Measurements from ENCODE around the gene ZNF70. TPM values are rescaled to one million over a fixed set of nuclear protein-coding genes. Genes with fewer than 3 reads are reported as not detected.

The ZNF70 gene
- polyA plus RNA-seq, 4 donors = 0.27 to 3.7 (median 0.98) TPM; not detected in 1

DNA sequence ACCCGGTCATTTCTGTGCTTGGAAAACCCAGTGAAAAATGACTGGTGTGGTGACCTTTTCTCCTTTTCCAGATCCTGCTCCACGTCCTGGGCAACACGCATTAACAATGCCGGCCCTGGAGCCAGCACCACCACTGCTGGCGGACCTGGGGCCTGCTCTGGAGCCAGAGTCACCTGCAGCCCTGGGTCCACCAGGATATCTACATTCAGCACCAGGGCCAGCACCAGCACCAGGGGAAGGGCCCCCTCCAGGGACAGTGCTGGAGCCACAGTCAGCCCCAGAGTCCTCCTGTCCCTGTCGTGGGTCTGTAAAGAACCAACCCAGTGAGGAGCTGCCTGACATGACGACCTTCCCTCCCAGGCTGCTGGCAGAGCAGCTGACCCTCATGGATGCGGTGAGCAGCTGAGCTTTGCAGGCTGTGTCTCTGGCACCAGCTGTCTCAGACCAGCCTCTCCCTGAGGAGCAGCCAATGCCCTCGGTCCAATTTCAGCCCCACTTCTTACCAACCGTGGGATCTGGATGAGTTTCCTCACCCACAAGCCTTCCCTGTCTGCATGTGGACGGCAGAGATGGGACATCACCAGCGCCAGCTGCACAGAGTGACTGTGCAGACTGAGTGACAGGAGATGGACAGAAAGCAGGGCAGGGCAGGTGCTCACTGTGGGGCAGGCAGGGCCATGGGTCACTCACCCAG, 58.2 kb downstream of the ZNF70 start:
- no peak overlapping the region for H3K27ac ChIP-seq (ENCODE audit: low read depth in 1 of 3, low read length in 2 of 3)
- no peak overlapping the region for H3K4me3 ChIP-seq (ENCODE audit: low read depth in 1 of 3, low read length in 3 of 3)
- no peaks in the 10 kb centered on the region for H3K27me3 ChIP-seq (ENCODE audit: control insufficient read depth in 3 of 3, insufficient read depth in 3 of 3, low read length in 3 of 3)
- no peaks in the 10 kb centered on the region for H3K4me1 ChIP-seq (ENCODE audit: control insufficient read depth in 3 of 3, insufficient read depth in 2 of 3, low read depth in 1 of 3, low read length in 2 of 3)
- H3K36me3 ChIP-seq (ENCODE audit: control insufficient read depth in 3 of 3, insufficient read depth in 2 of 3, low read depth in 1 of 3, low read length in 3 of 3) = peaks cover 5 to 85% (median 10%) of the 10 kb centered on the region in 3 donors
- FAIRE-seq = no peak
- no peaks in the 10 kb centered on the region for H3K9me3 ChIP-seq (ENCODE audit: control insufficient read depth in 2 of 2, insufficient read depth in 1 of 2, low read depth in 1 of 2, low read length in 1 of 2)
- 92 to 96% (median 95%) methylated on average over 12 of the region's 12 CpGs for WGBS, 3 donors
- no peak for DNase-seq

DNA sequence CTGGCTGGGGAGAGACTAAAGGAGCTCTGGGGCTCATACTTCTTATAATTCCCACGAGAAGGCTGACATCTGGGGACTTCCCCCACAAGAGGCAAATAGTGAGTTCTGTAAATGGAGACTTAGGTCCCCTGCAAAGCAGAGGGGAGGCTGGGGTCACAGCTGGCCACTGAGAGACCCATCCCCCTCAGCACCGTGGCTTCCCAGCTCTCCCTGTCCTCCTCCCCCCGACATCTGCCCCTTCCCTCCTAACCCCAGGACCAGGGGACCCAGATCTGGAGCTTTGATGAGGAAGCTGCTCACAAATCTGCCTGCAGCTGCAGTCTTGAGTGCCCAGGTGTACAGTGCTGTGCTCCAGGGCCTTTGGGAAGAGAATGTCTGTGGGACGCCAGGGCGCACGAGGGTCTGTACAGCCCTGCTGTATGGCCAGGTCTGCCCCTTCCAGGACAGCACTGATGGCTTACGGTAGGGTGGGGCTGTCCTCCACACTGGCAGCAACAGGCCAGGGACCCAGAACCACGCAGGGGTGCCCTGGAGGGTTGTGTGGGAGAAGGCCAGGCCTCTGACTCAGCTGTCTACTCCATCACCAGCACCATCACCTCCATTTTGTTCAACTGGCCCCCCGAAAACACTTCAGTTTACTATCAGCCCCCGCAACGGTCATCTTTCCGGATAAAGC, 59.0 kb downstream of the ZNF70 start:
- WGBS, 3 donors = 90 to 92% (median 90%) methylated on average over 12 of the region's 12 CpGs
- Histone ChIP-seq H3K27ac (ENCODE audit: low read depth in 1 of 3, low read length in 2 of 3) (no peak overlapping the region), H3K4me1 (ENCODE audit: control insufficient read depth in 3 of 3, insufficient read depth in 2 of 3, low read depth in 1 of 3, low read length in 2 of 3) (no peaks in the 10 kb centered on the region), H3K27me3 (ENCODE audit: control insufficient read depth in 3 of 3, insufficient read depth in 3 of 3, low read length in 3 of 3) (no peaks in the 10 kb centered on the region), H3K9me3 (ENCODE audit: control insufficient read depth in 2 of 2, insufficient read depth in 1 of 2, low read depth in 1 of 2, low read length in 1 of 2) (no peaks in the 10 kb centered on the region), H3K36me3 (ENCODE audit: control insufficient read depth in 3 of 3, insufficient read depth in 2 of 3, low read depth in 1 of 3, low read length in 3 of 3) (peaks cover 5 to 82% (median 10%) of the 10 kb centered on the region in 3 donors), H3K4me3 (ENCODE audit: low read depth in 1 of 3, low read length in 3 of 3) (no peak overlapping the region)
- no peak for DNase-seq
- FAIRE-seq = no peak

DNA sequence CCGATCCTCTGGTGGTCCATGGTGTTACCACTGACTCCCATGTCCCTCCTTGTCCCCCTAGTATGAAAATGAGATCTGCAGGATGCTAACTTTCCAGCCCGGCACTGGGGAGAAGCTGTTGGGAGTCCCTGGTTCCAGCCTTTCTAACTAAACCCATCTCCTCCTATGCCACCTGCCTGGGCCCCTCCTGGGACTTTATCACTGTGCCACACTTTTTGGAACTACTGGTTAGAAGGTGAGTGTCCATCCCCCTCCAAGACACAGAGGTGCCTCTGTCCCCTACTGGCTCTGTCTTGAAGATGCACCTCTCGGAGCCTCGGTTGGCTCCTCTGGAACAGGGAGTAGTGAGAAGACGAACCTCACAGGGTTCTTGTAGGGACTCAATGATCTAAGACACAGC, 60.2 kb downstream of the ZNF70 start, which contains the start of gene RGL4:
TSS of gene RGL4 (plus strand) at position 301 of the 400 bp plus-strand sequence. CDS start 1,018 bp downstream, outside the sequence.
- Histone ChIP-seq H3K9me3 (ENCODE audit: control insufficient read depth in 2 of 2, insufficient read depth in 1 of 2, low read depth in 1 of 2, low read length in 1 of 2) (no peaks in the 10 kb centered on the region), H3K27me3 (ENCODE audit: control insufficient read depth in 3 of 3, insufficient read depth in 3 of 3, low read length in 3 of 3) (no peaks in the 10 kb centered on the region), H3K27ac (ENCODE audit: low read depth in 1 of 3, low read length in 2 of 3) (no peak within 1 kb of the TSS), H3K36me3 (ENCODE audit: control insufficient read depth in 3 of 3, insufficient read depth in 2 of 3, low read depth in 1 of 3, low read length in 3 of 3) (peaks cover 5 to 74% (median 10%) of the 10 kb centered on the region in 3 donors), H3K4me1 (ENCODE audit: control insufficient read depth in 3 of 3, insufficient read depth in 2 of 3, low read depth in 1 of 3, low read length in 2 of 3) (no peaks in the 10 kb centered on the region), H3K4me3 (ENCODE audit: low read depth in 1 of 3, low read length in 3 of 3) (no peak within 1 kb of the TSS)
- no peak for DNase-seq
- no peak for FAIRE-seq
- WGBS, 3 donors = 95 to 99% (median 96%) methylated on average over 5 of the region's 5 CpGs

DNA sequence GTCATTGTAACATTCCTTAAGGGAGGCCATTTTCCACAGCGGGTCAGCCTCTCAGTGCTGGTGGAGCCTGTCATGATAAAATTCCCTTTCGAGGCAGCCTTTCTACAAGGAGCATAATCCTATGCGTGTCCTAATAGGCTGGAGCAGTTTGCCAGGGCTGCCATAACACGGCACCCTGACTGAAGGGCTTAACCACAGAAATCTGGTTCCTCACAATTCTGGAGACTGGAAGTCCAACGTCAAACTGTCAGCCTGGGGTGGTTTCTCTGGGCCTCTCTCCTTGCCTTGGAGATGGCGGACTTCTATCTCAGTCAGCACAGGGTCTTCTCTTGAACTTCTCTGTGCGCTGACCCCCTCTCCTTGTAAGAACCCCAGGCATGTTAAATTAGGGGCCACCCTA, 61.5 kb downstream of the ZNF70 start:
- DNase-seq = no peak
- no peak for FAIRE-seq
- 92 to 98% (median 97%) methylated on average over 7 of the region's 7 CpGs for WGBS, 3 donors
- no peak overlapping the region for H3K27ac ChIP-seq (ENCODE audit: low read depth in 1 of 3, low read length in 2 of 3)
- no peaks in the 10 kb centered on the region for H3K27me3 ChIP-seq (ENCODE audit: control insufficient read depth in 3 of 3, insufficient read depth in 3 of 3, low read length in 3 of 3)
- no peaks in the 10 kb centered on the region for H3K4me1 ChIP-seq (ENCODE audit: control insufficient read depth in 3 of 3, insufficient read depth in 2 of 3, low read depth in 1 of 3, low read length in 2 of 3)
- H3K4me3 ChIP-seq (ENCODE audit: low read depth in 1 of 3, low read length in 3 of 3) = no peak overlapping the region
- H3K36me3 ChIP-seq (ENCODE audit: control insufficient read depth in 3 of 3, insufficient read depth in 2 of 3, low read depth in 1 of 3, low read length in 3 of 3) = peaks cover 4 to 71% (median 7%) of the 10 kb centered on the region in 3 donors
- no peaks in the 10 kb centered on the region for H3K9me3 ChIP-seq (ENCODE audit: control insufficient read depth in 2 of 2, insufficient read depth in 1 of 2, low read depth in 1 of 2, low read length in 1 of 2)

Other genes with a start within 250 kb of the ZNF70 start
- gene IGLL1, start 170.8 kb downstream of the ZNF70 start, polyA plus RNA-seq = 1 to 10 TPM in 1 of 4 donors, not detected in 3; 1.3 TPM
- gene DRICH1, start 118.8 kb downstream of the ZNF70 start, polyA plus RNA-seq = 1 to 10 TPM in 2 of 4 donors, under 1 TPM in 2; 0.30 to 1.8 (median 0.97) TPM
- 1 to 10 TPM in 2 of 4 donors, under 1 TPM in 2; 0.60 to 3.8 (median 0.91) TPM for gene RGL4, start 60.1 kb downstream of the ZNF70 start, polyA plus RNA-seq
- 1 to 10 TPM in 1 of 4 donors, under 1 TPM in 1, not detected in 2; 0.95 to 6.2 TPM for gene VPREB3, start 3.3 kb upstream of the ZNF70 start, polyA plus RNA-seq
- under 1 TPM in 2 of 4 donors, not detected in 2; 0.07 to 0.16 TPM for gene C22orf15, start 11.9 kb upstream of the ZNF70 start, polyA plus RNA-seq
- 100 to 1,000 TPM in 3 of 4 donors, 10 to 100 TPM in 1; 53.5 to 544 (median 282) TPM for gene CHCHD10, start 16.9 kb upstream of the ZNF70 start, polyA plus RNA-seq
- 10 to 100 TPM in 1 of 4 donors, 1 to 10 TPM in 2, not detected in 1; 1.1 to 16.8 (median 1.7) TPM for gene MMP11, start 21.7 kb upstream of the ZNF70 start, polyA plus RNA-seq
- 10 to 100 TPM; 29.3 to 87.6 (median 55.2) TPM for gene SMARCB1, start 35.9 kb upstream of the ZNF70 start, polyA plus RNA-seq
- 10 to 100 TPM in 2 of 4 donors, 1 to 10 TPM in 2; 2.0 to 33.0 (median 14.1) TPM for gene DERL3, start 87.9 kb upstream of the ZNF70 start, polyA plus RNA-seq
- gene SLC2A11, start 106.8 kb upstream of the ZNF70 start, polyA plus RNA-seq = 10 to 100 TPM in 1 of 4 donors, 1 to 10 TPM in 3; 3.6 to 17.8 (median 6.0) TPM
- 100 to 1,000 TPM; 335 to 743 (median 449) TPM for gene MIF, start 143.3 kb upstream of the ZNF70 start, polyA plus RNA-seq
- 1 to 10 TPM in 3 of 4 donors, not detected in 1; 1.1 to 6.7 (median 2.1) TPM for gene GSTT2B, start 210.1 kb upstream of the ZNF70 start, polyA plus RNA-seq
- 10 to 100 TPM in 2 of 4 donors, 1 to 10 TPM in 2; 1.4 to 10.9 (median 7.7) TPM for gene DDTL, start 215.8 kb upstream of the ZNF70 start, polyA plus RNA-seq
- gene DDT, start 223.3 kb upstream of the ZNF70 start, polyA plus RNA-seq = 100 to 1,000 TPM; 144 to 876 (median 451) TPM
- 1 to 10 TPM in 1 of 4 donors, under 1 TPM in 2, not detected in 1; 0.19 to 1.4 (median 0.81) TPM for gene GSTT2, start 229.0 kb upstream of the ZNF70 start, polyA plus RNA-seq